Spleen (tissue), 7 donors: ENCODE data around the gene GGN.

ENCODE experiments used
- POLR2A ChIP-seq, 3 donors: fragments of 450-650 bp; IDR thresholded peaks; one replicate each; pipeline ENCODE4 v1.5.1; 2017; ENCODE audit warnings: antibody characterized with exemption in 3 of 3, mild to moderate bottlenecking in 1 of 3
- POLR2AphosphoS5 ChIP-seq, 3 donors: sonication (generic); formaldehyde crosslinking; IDR thresholded peaks; one replicate each; pipeline ENCODE4 v1.5.1; 2017; ENCODE audit warnings: antibody characterized with exemption in 3 of 3
- TF ChIP-seq, protein P1 (sequence below), 11 experiments: fragments of 200-600 bp in 7 of 11; fragments of 450-650 bp in 4 of 11; sonication (generic) in 4 of 11; IDR thresholded peaks in 8 of 11; conservative IDR thresholded peaks in 3 of 11; 1 replicate in 7 of 11; 2 replicates in 4 of 11; pipeline versions ENCODE4 v1.4.0 to v1.8.0; 2016 to 2021; ENCODE audit warnings: antibody characterized with exemption in 11 of 11, inconsistent platforms in 4 of 11, mild to moderate bottlenecking in 1 of 11
- donor health status: DM: no; HTN: no; CAD: no; lungs with moderate emphysema.
- donor health status: DM: no; HTN: no; CAD: no.
- donor health status: DM: no; HTN: no; CAD: no.

- TF ChIP-seq, protein P1, sequence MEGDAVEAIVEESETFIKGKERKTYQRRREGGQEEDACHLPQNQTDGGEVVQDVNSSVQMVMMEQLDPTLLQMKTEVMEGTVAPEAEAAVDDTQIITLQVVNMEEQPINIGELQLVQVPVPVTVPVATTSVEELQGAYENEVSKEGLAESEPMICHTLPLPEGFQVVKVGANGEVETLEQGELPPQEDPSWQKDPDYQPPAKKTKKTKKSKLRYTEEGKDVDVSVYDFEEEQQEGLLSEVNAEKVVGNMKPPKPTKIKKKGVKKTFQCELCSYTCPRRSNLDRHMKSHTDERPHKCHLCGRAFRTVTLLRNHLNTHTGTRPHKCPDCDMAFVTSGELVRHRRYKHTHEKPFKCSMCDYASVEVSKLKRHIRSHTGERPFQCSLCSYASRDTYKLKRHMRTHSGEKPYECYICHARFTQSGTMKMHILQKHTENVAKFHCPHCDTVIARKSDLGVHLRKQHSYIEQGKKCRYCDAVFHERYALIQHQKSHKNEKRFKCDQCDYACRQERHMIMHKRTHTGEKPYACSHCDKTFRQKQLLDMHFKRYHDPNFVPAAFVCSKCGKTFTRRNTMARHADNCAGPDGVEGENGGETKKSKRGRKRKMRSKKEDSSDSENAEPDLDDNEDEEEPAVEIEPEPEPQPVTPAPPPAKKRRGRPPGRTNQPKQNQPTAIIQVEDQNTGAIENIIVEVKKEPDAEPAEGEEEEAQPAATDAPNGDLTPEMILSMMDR (IDR thresholded peaks at IDR 0.05 in 8 of 11, conservative IDR thresholded peaks at IDR 0.05 in 3 of 11), result no peak
- TF ChIP-seq POLR2A (IDR thresholded peaks at IDR 0.05) (no peak), POLR2AphosphoS5 (IDR thresholded peaks at IDR 0.05) (no peak)
Measured at GRCh38 chr19:38430931-38431330, 43.1 kb upstream of the GGN start.
